Activated naive CD4-positive, alpha-beta T cell treated with anti-CD3 and anti-CD28 coated beads, Interleukin-2, amount 10 ng/mL, durations not matched to agents 7 days and 5 days (primary cell): ENCODE measurements around the gene KANSL1.

ENCODE experiments used
- CTCF ChIA-PET: fragments of 350-600 bp; sonication (Branson Sonifier 250); formaldehyde crosslinking; loops from one replicate; lab custom pipeline; 2021; ENCODE audit warnings: antibody characterized with exemption; lab: Charles Lee
- DNase-seq: peaks from one replicate; pipeline ENCODE4 v3.0.0-alpha.2; 2020
- H3K27ac Mint-ChIP-seq: one replicate; pipeline ENCODE4 v1.8.0; 2021; ENCODE audit warnings: mild to moderate bottlenecking, moderate library complexity, mixed read lengths
- H3K27me3 Mint-ChIP-seq: one replicate; pipeline ENCODE4 v1.8.0; 2021; ENCODE audit warnings: mild to moderate bottlenecking, mixed read lengths
- H3K36me3 Mint-ChIP-seq: one replicate; pipeline ENCODE4 v1.8.0; 2021; ENCODE audit warnings: mixed read lengths
- H3K4me1 Mint-ChIP-seq: one replicate; pipeline ENCODE4 v1.8.0; 2021; ENCODE audit warnings: mixed read lengths
- H3K4me3 Mint-ChIP-seq: one replicate; pipeline ENCODE4 v1.8.0; 2021; ENCODE audit warnings: mild to moderate bottlenecking, moderate library complexity, mixed read lengths
- H3K9me3 Mint-ChIP-seq: one replicate; pipeline ENCODE4 v1.8.0; 2021; ENCODE audit warnings: mixed read lengths

The KANSL1 gene

GRCh38 chr17:45993962-45994627 lies 199.1 kb downstream of the KANSL1 start:
- CTCF ChIA-PET = no interaction called here
- Mint-ChIP-seq H3K27me3 (peaks cover 7% of the 10 kb centered on the region), H3K27ac (no peak overlapping the region), H3K36me3 (no peaks in the 10 kb centered on the region), H3K4me1 (no peaks in the 10 kb centered on the region), H3K4me3 (no peak overlapping the region), H3K9me3 (no peaks in the 10 kb centered on the region)
- DNase-seq = no peak

GRCh38 chr17:45992904-45993303 lies 200.3 kb downstream of the KANSL1 start:
- H3K4me3 Mint-ChIP-seq = no peak overlapping the region
- H3K4me1 Mint-ChIP-seq = no peaks in the 10 kb centered on the region
- H3K36me3 Mint-ChIP-seq = no peaks in the 10 kb centered on the region
- no peaks in the 10 kb centered on the region for H3K9me3 Mint-ChIP-seq
- H3K27ac Mint-ChIP-seq = no peak overlapping the region
- CTCF ChIA-PET = no interaction called here
- DNase-seq = no peak
- H3K27me3 Mint-ChIP-seq = peaks cover 13% of the 10 kb centered on the region

- no peaks in the 10 kb centered on the region for H3K36me3 Mint-ChIP-seq
- no peaks in the 10 kb centered on the region for H3K4me1 Mint-ChIP-seq
- DNase-seq = no peak
- CTCF ChIA-PET = no interaction called here
- no peak overlapping the region for H3K4me3 Mint-ChIP-seq
- H3K27ac Mint-ChIP-seq = no peak overlapping the region
- no peaks in the 10 kb centered on the region for H3K9me3 Mint-ChIP-seq
- H3K27me3 Mint-ChIP-seq = peaks cover 16% of the 10 kb centered on the region
Measured at GRCh38 chr17:45992175-45992574, 201.1 kb downstream of the KANSL1 start.

GRCh38 chr17:45991341-45991740 lies 201.9 kb downstream of the KANSL1 start:
- H3K27me3 Mint-ChIP-seq = peaks cover 16% of the 10 kb centered on the region
- H3K27ac Mint-ChIP-seq = no peak overlapping the region
- no peak for DNase-seq
- no peaks in the 10 kb centered on the region for H3K9me3 Mint-ChIP-seq
- H3K4me1 Mint-ChIP-seq = no peaks in the 10 kb centered on the region
- H3K36me3 Mint-ChIP-seq = no peaks in the 10 kb centered on the region
- CTCF ChIA-PET = no interaction called here
- H3K4me3 Mint-ChIP-seq = no peak overlapping the region

GRCh38 chr17:45990886-45991285 lies 202.3 kb downstream of the KANSL1 start:
- Mint-ChIP-seq H3K27me3 (peaks cover 19% of the 10 kb centered on the region), H3K27ac (no peak overlapping the region), H3K9me3 (no peaks in the 10 kb centered on the region), H3K36me3 (no peaks in the 10 kb centered on the region), H3K4me3 (no peak overlapping the region), H3K4me1 (no peaks in the 10 kb centered on the region)
- no peak for DNase-seq
- CTCF ChIA-PET = interaction anchor here (1.2 kb wide), 1 partner anchor 15 kb away, joined by 3 read pairs; no protein-coding TSS in a partner anchor

- CTCF ChIA-PET = interaction anchor here (1.0 to 1.2 kb wide), 2 partner anchors 14 to 41 kb away, joined by 3 read pairs; no protein-coding TSS in a partner anchor
- H3K4me3 Mint-ChIP-seq = no peak overlapping the region
Measured at GRCh38 chr17:45989759-45990158, 203.5 kb downstream of the KANSL1 start.

GRCh38 chr17:45987706-45988105 lies 205.5 kb downstream of the KANSL1 start:
- no peak overlapping the region for H3K27ac Mint-ChIP-seq
- no peak overlapping the region for H3K4me3 Mint-ChIP-seq
- H3K9me3 Mint-ChIP-seq = no peaks in the 10 kb centered on the region
- no peak for DNase-seq
- no peaks in the 10 kb centered on the region for H3K4me1 Mint-ChIP-seq
- no peaks in the 10 kb centered on the region for H3K36me3 Mint-ChIP-seq
- H3K27me3 Mint-ChIP-seq = peaks cover 21% of the 10 kb centered on the region
- CTCF ChIA-PET = no interaction called here

More at GRCh38 chr17:45989759-45990158, 203.5 kb downstream of the KANSL1 start:
- H3K4me1 Mint-ChIP-seq = no peaks in the 10 kb centered on the region
- H3K36me3 Mint-ChIP-seq = no peaks in the 10 kb centered on the region
- DNase-seq = no peak
- H3K9me3 Mint-ChIP-seq = no peaks in the 10 kb centered on the region
- no peak overlapping the region for H3K27ac Mint-ChIP-seq
- peaks cover 21% of the 10 kb centered on the region for H3K27me3 Mint-ChIP-seq

- Mint-ChIP-seq H3K27me3 (peaks cover 22% of the 10 kb centered on the region), H3K27ac (no peak overlapping the region), H3K9me3 (no peaks in the 10 kb centered on the region), H3K4me3 (no peak overlapping the region), H3K4me1 (no peaks in the 10 kb centered on the region), H3K36me3 (no peaks in the 10 kb centered on the region)
- CTCF ChIA-PET = no interaction called here
- no peak for DNase-seq
Measured at GRCh38 chr17:45986056-45986455, 207.2 kb downstream of the KANSL1 start.

- no peaks in the 10 kb centered on the region for H3K36me3 Mint-ChIP-seq
- H3K9me3 Mint-ChIP-seq = no peaks in the 10 kb centered on the region
- no peaks in the 10 kb centered on the region for H3K4me1 Mint-ChIP-seq
- H3K4me3 Mint-ChIP-seq = no peak overlapping the region
- peaks cover 27% of the 10 kb centered on the region for H3K27me3 Mint-ChIP-seq
- no peak overlapping the region for H3K27ac Mint-ChIP-seq
- no peak for DNase-seq
- CTCF ChIA-PET = no interaction called here
Measured at GRCh38 chr17:45985447-45985846, 207.8 kb downstream of the KANSL1 start.

GRCh38 chr17:45984368-45984767 lies 208.9 kb downstream of the KANSL1 start:
- H3K27me3 Mint-ChIP-seq = peaks cover 20% of the 10 kb centered on the region
- no peak overlapping the region for H3K27ac Mint-ChIP-seq
- DNase-seq = no peak
- no peaks in the 10 kb centered on the region for H3K36me3 Mint-ChIP-seq
- H3K9me3 Mint-ChIP-seq = no peaks in the 10 kb centered on the region
- CTCF ChIA-PET = interaction anchor here (0.9 kb wide), 1 partner anchor 14 kb away, joined by 3 read pairs; no protein-coding TSS in a partner anchor
- no peak overlapping the region for H3K4me3 Mint-ChIP-seq
- no peaks in the 10 kb centered on the region for H3K4me1 Mint-ChIP-seq

GRCh38 chr17:45983614-45984310 lies 209.5 kb downstream of the KANSL1 start:
- CTCF ChIA-PET = interaction anchor here (0.9 kb wide), 1 partner anchor 14 kb away, joined by 3 read pairs; no protein-coding TSS in a partner anchor
- H3K27me3 Mint-ChIP-seq = peaks cover 20% of the 10 kb centered on the region
- H3K4me3 Mint-ChIP-seq = no peak overlapping the region
- H3K36me3 Mint-ChIP-seq = no peaks in the 10 kb centered on the region
- no peak for DNase-seq
- H3K27ac Mint-ChIP-seq = no peak overlapping the region
- H3K9me3 Mint-ChIP-seq = no peaks in the 10 kb centered on the region
- H3K4me1 Mint-ChIP-seq = no peaks in the 10 kb centered on the region

- Mint-ChIP-seq H3K27ac (no peak overlapping the region), H3K9me3 (no peaks in the 10 kb centered on the region), H3K27me3 (peaks cover 15% of the 10 kb centered on the region), H3K4me3 (no peak overlapping the region), H3K4me1 (no peaks in the 10 kb centered on the region), H3K36me3 (no peaks in the 10 kb centered on the region)
- CTCF ChIA-PET = no interaction called here
- no peak for DNase-seq
Measured at GRCh38 chr17:45982791-45983613, 210.2 kb downstream of the KANSL1 start.

- Mint-ChIP-seq H3K9me3 (no peaks in the 10 kb centered on the region), H3K27me3 (peaks cover 17% of the 10 kb centered on the region), H3K4me3 (no peak overlapping the region), H3K36me3 (no peaks in the 10 kb centered on the region), H3K4me1 (peaks cover 3% of the 10 kb centered on the region), H3K27ac (no peak overlapping the region)
- no peak for DNase-seq
- CTCF ChIA-PET = no interaction called here
Measured at GRCh38 chr17:45981306-45981705, 211.9 kb downstream of the KANSL1 start.

- H3K4me3 Mint-ChIP-seq = no peak overlapping the region
- H3K36me3 Mint-ChIP-seq = no peaks in the 10 kb centered on the region
- H3K9me3 Mint-ChIP-seq = no peaks in the 10 kb centered on the region
- CTCF ChIA-PET = no interaction called here
- DNase-seq = no peak
- H3K27me3 Mint-ChIP-seq = peaks cover 17% of the 10 kb centered on the region
- no peak overlapping the region for H3K27ac Mint-ChIP-seq
- peaks cover 3% of the 10 kb centered on the region for H3K4me1 Mint-ChIP-seq
Measured at GRCh38 chr17:45980855-45981254, 212.4 kb downstream of the KANSL1 start.
